Breast epithelium (tissue), 4 donors: Measurements from ENCODE around the gene EDAR. TPM values are rescaled to one million over a fixed set of nuclear protein-coding genes. Genes with fewer than 3 reads are reported as not detected.

Source experiments
- DNase-seq, 2 donors: peaks; one replicate each; pipeline ENCODE4 v3.0.0-alpha.2; 2019; ENCODE audit warnings: low spot score in 2 of 2
- H3K27ac ChIP-seq, 2 donors: fragments of 200-600 bp; sonication (generic) in 1 of 2; one replicate each; pipeline ENCODE4 v1.5.1; 2016 to 2019; ENCODE audit warnings: mild to moderate bottlenecking in 1 of 2
- H3K27me3 ChIP-seq, 2 donors: fragments of 200-600 bp; sonication (generic) in 1 of 2; one replicate each; pipeline versions ENCODE4 v1.5.1 to v1.6.0; 2017 to 2019; ENCODE audit warnings: control low read depth in 1 of 2, mild to moderate bottlenecking in 1 of 2
- H3K36me3 ChIP-seq: fragments of 200-600 bp; one replicate; pipeline ENCODE4 v1.5.1; 2019
- H3K4me1 ChIP-seq, 2 donors: fragments of 200-600 bp; sonication (generic); one replicate each; pipeline ENCODE4 v1.5.1; 2016 to 2019; ENCODE audit warnings: control low read depth in 1 of 2
- H3K4me3 ChIP-seq, 3 donors: fragments of 200-600 bp; sonication (generic); 1 replicate in 2 of 3; 2 replicates in 1 of 3; pipeline ENCODE4 v1.5.1; 2016 to 2019; ENCODE audit warnings: mild to moderate bottlenecking in 3 of 3, moderate library complexity in 2 of 3
- H3K9me3 ChIP-seq, 2 donors: fragments of 200-600 bp; sonication (generic) in 1 of 2; one replicate each; pipeline ENCODE4 v1.5.1; 2016 to 2019; ENCODE audit warnings: control low read depth in 1 of 2
- POLR2A ChIP-seq: fragments of 450-650 bp; IDR thresholded peaks from one replicate; pipeline ENCODE4 v1.6.1; 2016; ENCODE audit warnings: antibody characterized with exemption, mild to moderate bottlenecking, moderate library complexity
- POLR2AphosphoS5 ChIP-seq, 3 donors: sonication (generic); formaldehyde crosslinking; IDR thresholded peaks; one replicate each; pipeline ENCODE4 v1.6.1; 2017; ENCODE audit warnings: antibody characterized with exemption in 3 of 3
- intact Hi-C: fragments of 100-400 bp; cut with DNase I; formaldehyde crosslinking; loops from one replicate; pipeline ENCODE4 v1.15.1; 2023; ENCODE audit warnings: low total_unique reads
- total RNA-seq, 3 donors: library from RNA; depleted of rRNA; stranded (reverse); fragments of >200 nt; gene quantifications; one replicate each; pipeline ENCODE4 v1.1.0, GENCODE V29; 2016
- TF ChIP-seq, protein P1 (sequence below), 3 donors: fragments of 450-650 bp; IDR thresholded peaks; one replicate each; pipeline ENCODE4 v1.5.1; 2016 to 2017; ENCODE audit warnings: antibody characterized with exemption in 3 of 3, mild to moderate bottlenecking in 3 of 3, moderate library complexity in 3 of 3

EDAR gene
- total RNA-seq, 3 donors from 2014 or later = 0.29 TPM; not detected in 2

DNA sequence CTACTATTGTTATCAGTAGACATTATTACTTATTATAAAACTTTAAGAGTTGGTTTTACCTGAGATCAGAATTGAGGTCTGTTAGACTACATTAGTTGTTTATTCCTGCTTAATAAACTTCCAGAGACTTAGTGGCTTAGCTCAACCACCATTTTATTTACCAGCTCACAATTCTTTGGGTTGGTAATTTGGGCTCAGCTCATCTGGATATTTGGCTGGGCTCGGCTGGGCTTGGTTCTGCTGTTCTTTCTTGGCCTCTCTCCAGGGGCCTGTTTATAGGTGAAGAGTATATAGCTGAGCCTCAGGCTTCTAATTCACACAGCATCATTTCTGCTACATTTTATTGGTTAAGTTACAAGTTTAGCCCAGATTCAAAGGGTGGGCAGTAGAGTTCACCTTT lies 134.5 kb downstream of the EDAR start:
- no peak for DNase-seq
- no peaks in the 10 kb centered on the region for H3K4me1 ChIP-seq
- H3K27me3 ChIP-seq = no peaks in the 10 kb centered on the region
- H3K4me3 ChIP-seq = no peak overlapping the region
- H3K36me3 ChIP-seq = no peaks in the 10 kb centered on the region
- no peak for TF ChIP-seq POLR2AphosphoS5 (IDR thresholded peaks at IDR 0.05)
- TF ChIP-seq, protein P1, sequence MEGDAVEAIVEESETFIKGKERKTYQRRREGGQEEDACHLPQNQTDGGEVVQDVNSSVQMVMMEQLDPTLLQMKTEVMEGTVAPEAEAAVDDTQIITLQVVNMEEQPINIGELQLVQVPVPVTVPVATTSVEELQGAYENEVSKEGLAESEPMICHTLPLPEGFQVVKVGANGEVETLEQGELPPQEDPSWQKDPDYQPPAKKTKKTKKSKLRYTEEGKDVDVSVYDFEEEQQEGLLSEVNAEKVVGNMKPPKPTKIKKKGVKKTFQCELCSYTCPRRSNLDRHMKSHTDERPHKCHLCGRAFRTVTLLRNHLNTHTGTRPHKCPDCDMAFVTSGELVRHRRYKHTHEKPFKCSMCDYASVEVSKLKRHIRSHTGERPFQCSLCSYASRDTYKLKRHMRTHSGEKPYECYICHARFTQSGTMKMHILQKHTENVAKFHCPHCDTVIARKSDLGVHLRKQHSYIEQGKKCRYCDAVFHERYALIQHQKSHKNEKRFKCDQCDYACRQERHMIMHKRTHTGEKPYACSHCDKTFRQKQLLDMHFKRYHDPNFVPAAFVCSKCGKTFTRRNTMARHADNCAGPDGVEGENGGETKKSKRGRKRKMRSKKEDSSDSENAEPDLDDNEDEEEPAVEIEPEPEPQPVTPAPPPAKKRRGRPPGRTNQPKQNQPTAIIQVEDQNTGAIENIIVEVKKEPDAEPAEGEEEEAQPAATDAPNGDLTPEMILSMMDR (IDR thresholded peaks at IDR 0.05) = no peak
- intact Hi-C loops = loop anchor here (5.0 kb wide), 1 partner anchor 173 kb away; no protein-coding TSS in a partner anchor
- H3K27ac ChIP-seq = no peak overlapping the region
- no peaks in the 10 kb centered on the region for H3K9me3 ChIP-seq

DNA sequence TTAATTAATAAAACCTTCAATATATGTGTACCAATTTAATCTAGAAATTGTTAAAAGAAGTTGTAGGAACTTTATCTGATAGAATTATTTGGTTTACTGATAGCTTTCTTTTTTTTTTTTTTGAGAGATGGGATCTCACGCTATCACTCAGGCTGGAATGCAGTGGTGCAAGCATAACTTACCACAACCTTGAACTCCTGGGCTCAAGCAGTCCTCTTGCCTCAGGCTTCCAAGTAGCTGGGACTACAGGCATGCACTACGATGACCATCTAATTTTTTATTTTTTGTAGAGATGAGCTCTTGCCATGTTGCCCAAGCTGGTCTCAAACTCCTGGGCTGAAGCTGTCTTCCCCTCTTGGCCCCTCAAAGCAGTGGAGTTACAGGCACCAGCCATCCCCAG lies 135.6 kb downstream of the EDAR start:
- intact Hi-C loops = loop anchor here (5.0 kb wide), 1 partner anchor 174 kb away; no protein-coding TSS in a partner anchor
- no peaks in the 10 kb centered on the region for H3K27me3 ChIP-seq

DNA sequence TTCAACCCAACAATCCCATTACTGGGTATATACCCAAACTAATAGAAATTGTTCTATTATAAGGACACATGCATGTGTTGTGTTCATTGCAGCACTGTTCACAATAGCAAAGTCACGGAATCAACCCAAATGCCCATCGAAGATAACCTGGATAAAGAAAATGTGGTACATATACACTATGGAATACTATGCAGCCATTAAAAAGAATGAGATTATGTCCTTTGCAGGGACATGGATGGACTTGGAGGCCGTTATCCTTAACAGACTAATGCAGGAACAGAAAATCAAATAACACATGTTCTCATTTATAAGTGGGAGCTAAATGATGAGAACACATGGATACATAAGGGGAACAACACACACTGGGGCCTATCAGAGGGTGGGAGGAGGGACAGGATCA lies 136.6 kb downstream of the EDAR start:
- Histone ChIP-seq H3K27me3 (no peaks in the 10 kb centered on the region), H3K4me3 (no peak overlapping the region), H3K9me3 (no peaks in the 10 kb centered on the region), H3K4me1 (no peaks in the 10 kb centered on the region), H3K27ac (no peak overlapping the region), H3K36me3 (no peaks in the 10 kb centered on the region)
- intact Hi-C loops = loop anchor here (5.0 kb wide), 1 partner anchor 175 kb away; no protein-coding TSS in a partner anchor
- TF ChIP-seq POLR2AphosphoS5 (IDR thresholded peaks at IDR 0.05) (no peak), POLR2A (no peak)
- TF ChIP-seq, protein P1 (IDR thresholded peaks at IDR 0.05) = no peak
- no peak for DNase-seq

More for the DNA sequence above, 135.6 kb downstream of the EDAR start:
- Histone ChIP-seq H3K4me1 (no peaks in the 10 kb centered on the region), H3K4me3 (no peak overlapping the region), H3K27ac (no peak overlapping the region), H3K36me3 (no peaks in the 10 kb centered on the region), H3K9me3 (no peaks in the 10 kb centered on the region)
- no peak for TF ChIP-seq POLR2AphosphoS5 (IDR thresholded peaks at IDR 0.05)
- TF ChIP-seq POLR2A = no peak
- TF ChIP-seq, protein P1 (IDR thresholded peaks at IDR 0.05) = no peak
- no peak for DNase-seq

DNA sequence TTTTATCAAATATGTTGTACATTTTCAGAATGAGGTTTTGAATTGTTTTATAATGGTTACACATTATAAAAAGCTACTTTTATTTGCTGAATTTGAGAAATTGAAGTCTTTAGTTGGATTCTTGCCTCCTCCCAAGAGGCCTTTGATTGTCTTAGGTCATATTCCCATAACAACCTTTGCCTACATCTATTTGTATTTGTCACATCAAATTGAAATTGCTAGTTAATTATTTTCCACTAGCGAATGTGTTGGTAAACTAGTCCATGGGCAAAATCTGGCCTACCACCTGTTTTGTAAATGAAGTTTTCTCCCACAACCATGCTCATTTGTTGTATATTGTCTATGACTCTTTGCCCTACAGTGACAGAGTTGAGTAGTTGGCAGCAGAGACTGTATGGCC lies 142.0 kb downstream of the EDAR start:
- DNase-seq = no peak
- Histone ChIP-seq H3K4me1 (no peaks in the 10 kb centered on the region), H3K27ac (no peak overlapping the region), H3K4me3 (no peak overlapping the region), H3K27me3 (no peaks in the 10 kb centered on the region), H3K9me3 (no peaks in the 10 kb centered on the region), H3K36me3 (no peaks in the 10 kb centered on the region)
- intact Hi-C loops = no loop called here
- TF ChIP-seq, protein P1 (IDR thresholded peaks at IDR 0.05) = no peak
- TF ChIP-seq POLR2A = no peak
- TF ChIP-seq POLR2AphosphoS5 (IDR thresholded peaks at IDR 0.05) = no peak

DNA sequence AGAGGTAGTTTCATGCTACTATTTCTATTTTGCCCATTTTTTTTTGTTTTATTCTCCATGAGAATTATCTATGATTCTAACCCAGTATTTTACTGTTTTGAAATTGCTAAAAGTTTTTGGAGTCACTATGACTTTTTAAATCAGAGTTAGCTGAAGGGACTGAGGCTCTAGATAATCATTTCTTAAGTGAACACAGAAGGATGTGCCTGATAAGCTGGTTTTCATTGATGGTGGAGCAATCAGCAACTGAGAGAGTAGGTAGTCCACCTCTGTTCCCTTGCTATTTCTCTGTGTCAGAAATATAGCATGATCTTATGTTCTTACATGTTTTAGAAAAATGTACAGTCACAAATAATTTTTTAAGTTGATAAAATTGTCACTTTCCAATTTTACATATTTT lies 143.1 kb downstream of the EDAR start:
- H3K4me3 ChIP-seq = no peak overlapping the region
- TF ChIP-seq POLR2AphosphoS5 (IDR thresholded peaks at IDR 0.05) (no peak), POLR2A (no peak)
- TF ChIP-seq, protein P1 (IDR thresholded peaks at IDR 0.05) = no peak

More for the DNA sequence above, 143.1 kb downstream of the EDAR start:
- Histone ChIP-seq H3K27ac (no peak overlapping the region), H3K9me3 (peaks cover 0 to 4% of the 10 kb centered on the region in 2 donors), H3K36me3 (no peaks in the 10 kb centered on the region), H3K4me1 (no peaks in the 10 kb centered on the region), H3K27me3 (no peaks in the 10 kb centered on the region)
- DNase-seq = no peak
- intact Hi-C loops = no loop called here

Other genes with a start within 250 kb of the EDAR start
- 10 to 100 TPM in 1 of 3 donors, 1 to 10 TPM in 2; 2.1 to 13.5 (median 5.2) TPM for gene CCDC138, start 202.4 kb downstream of the EDAR start, total RNA-seq
- gene SH3RF3, start 140.0 kb upstream of the EDAR start, total RNA-seq = 1 to 10 TPM; 3.2 to 5.6 (median 4.6) TPM